Activated CD8-positive, alpha-beta memory T cell treated with anti-CD3 and anti-CD28 coated beads, Interleukin-2, amount 50 U/mL, for 48 hours (primary cell): ENCODE measurements around the gene C1orf232.

Source experiments
- DNase-seq: peaks from one replicate; pipeline ENCODE4 v3.0.0-alpha.2; 2020

The C1orf232 gene

DNA sequence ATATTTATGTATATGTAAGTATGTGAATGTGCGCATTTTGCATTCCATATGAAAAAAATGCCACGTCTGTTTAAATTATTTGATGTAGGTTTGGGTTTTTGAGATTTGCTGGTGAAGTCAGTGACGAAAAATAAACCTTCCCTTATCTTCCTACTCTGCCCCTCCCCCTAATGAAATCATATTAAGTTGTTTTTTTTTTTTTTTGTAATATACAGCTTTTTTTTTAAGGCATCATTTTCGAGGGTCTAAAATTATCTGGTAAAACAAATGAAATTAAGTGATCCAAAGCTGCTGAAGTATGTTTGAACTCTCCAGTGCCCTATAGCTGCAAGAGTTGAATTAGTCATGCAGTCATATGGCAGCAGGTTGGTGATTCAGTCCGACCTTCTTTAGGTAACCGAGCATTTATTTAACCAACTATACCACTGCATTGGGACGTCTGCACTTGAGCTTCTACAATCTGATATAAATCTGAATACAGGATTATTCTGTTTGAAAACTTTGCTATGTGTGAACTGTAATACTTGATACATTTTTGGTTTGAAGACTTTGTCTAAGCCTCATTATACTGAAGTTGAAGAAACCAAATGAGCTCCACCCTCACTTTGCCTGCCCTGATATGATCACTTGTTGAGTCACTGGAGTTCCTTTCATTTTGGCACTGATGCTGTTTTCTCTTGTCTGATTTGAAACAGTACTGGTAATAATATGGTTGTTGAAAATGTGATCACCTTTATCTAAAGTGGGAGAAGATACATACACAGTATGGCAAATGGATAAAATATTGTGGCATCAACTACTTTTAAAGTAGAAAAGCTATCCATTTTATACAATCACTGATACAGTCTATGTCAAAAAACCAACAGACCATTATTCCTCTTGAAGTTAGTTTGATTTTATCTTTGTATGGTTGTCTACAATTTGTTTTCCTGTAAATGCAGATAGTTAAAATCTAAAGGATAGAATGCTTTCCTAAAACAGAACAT, 45.5 kb downstream of the C1orf232 start:
- DNase-seq = no peak

DNA sequence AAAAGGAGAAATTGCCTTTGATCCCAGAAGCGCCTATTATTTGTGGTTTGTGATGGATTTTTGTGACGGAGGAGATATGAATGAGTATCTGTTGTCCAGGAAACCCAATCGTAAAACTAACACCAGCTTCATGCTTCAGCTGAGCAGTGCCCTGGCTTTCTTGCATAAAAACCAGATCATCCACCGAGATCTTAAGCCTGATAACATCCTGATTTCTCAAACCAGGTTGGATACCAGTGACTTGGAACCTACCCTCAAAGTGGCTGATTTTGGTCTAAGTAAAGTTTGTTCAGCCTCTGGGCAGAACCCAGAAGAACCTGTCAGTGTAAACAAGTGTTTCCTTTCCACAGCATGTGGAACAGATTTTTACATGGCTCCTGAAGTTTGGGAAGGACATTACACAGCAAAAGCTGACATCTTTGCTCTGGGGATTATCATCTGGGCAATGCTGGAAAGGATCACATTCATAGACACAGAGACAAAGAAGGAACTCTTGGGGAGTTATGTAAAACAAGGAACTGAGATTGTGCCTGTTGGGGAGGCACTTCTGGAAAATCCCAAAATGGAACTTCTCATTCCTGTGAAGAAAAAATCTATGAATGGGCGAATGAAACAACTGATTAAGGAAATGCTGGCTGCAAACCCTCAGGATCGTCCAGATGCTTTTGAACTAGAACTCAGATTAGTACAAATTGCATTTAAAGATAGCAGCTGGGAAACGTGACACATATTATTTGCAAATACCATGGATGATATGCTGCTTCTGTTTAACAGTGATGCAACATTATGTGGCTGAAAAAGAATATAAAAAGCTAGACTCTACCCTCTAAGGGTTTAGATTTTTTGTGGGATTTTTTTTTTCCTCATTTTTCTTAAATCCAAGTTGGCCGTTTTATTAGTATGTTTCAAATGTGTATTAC, 46.6 kb downstream of the C1orf232 start:
- DNase-seq = no peak

DNA sequence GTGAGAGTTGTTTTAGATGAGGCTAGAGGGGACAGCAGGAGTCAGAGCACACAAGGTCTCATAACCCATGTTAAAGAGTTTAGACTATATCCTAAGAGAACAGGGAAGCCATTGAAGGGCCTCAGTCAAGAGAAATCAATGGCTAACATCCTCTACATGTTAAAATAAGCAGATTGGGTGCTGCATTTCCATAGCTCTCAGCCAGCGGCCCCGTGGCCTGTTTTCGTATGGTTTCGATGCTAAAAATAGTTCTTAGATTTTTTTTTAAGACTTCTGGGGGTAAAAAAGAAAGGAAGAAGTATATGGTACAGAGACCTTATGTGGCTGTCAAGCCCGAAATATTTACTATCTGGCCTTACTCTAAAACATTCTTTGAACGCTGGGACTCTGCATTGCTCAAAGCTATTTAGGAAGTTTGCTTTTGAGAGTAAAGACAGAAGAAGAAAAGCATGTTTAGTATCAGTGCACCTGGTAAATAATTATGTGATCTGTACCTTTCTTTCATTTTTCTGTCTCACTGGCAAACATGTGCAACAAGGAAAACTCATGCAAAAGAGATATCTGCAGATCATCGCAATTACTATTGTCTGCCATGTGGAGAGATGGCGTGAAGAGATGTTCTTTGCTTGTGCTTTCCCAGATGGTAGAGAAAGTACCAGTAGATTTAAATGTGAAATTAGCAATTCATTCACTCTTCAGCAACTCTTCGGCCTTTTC, 48.7 kb downstream of the C1orf232 start:
- no peak for DNase-seq

DNA sequence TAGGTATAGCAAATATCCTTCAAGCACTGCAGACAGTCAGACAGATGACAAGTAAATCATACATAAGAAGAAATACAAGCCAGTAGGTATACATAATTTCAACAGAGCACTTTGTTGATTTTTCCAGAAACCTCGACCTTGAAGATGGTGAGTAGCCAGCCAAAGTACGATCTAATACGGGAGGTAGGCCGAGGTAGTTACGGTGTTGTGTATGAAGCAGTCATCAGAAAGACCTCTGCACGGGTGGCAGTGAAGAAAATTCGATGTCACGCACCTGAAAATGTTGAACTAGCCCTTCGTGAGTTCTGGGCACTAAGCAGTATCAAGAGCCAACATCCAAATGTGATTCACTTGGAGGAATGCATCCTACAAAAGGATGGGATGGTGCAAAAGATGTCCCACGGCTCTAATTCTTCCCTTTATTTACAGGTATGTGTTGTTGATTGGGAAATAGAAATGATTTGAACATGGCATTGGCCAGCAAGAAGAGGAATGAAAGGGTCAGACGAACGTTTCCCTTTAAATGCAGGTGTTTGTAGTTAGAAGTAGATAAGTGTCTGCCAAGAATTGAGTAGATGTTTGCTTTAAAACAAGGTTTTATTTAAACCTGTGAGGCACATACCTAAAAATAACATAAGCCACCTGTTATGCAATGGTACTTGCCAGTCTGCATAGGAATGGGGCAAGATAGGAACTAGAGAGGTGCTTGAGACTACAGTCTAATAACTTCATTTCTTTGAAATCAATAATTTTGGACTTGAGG, 54.4 kb downstream of the C1orf232 start:
- peak; percentile 32 for DNase-seq
